ENCODE measurements around the gene RING1. TPM values are rescaled to one million over a fixed set of nuclear protein-coding genes. Genes with fewer than 3 reads are reported as not detected.

Gene RING1
- total RNA-seq, 1 donor from 2014 or later: 23.0 TPM

- DNase-seq (ENCODE audit: low read depth, low spot score): no peak
These were observed 16.1 kb upstream of the RING1 start, which contains the start of gene COL11A2 for GRCh38 chr6:33192105-33192646. Gene COL11A2, minus strand, starts transcription at chr6:33192467. Its CDS starts 227 bp downstream, at chr6:33192240.

- no peak for DNase-seq (ENCODE audit: low read depth, low spot score)
These were observed 15.4 kb upstream of the RING1 start for GRCh38 chr6:33192671-33193602.

GRCh38 chr6:33193619-33194018 is 14.7 kb upstream of the RING1 start:
- no peak for DNase-seq (ENCODE audit: low read depth, low spot score)

- no peak for DNase-seq (ENCODE audit: low read depth, low spot score)
These were observed 13.8 kb upstream of the RING1 start for GRCh38 chr6:33194431-33194979.

- no peak for DNase-seq (ENCODE audit: low read depth, low spot score)
These were observed 12.8 kb upstream of the RING1 start for GRCh38 chr6:33195304-33196165.

GRCh38 chr6:33197431-33198048 is 10.8 kb upstream of the RING1 start:
- DNase-seq (ENCODE audit: low read depth, low spot score): peak; percentile 32

GRCh38 chr6:33198159-33198852 is 10.0 kb upstream of the RING1 start:
- DNase-seq (ENCODE audit: low read depth, low spot score): no peak

GRCh38 chr6:33198853-33199436 is 9.4 kb upstream of the RING1 start:
- DNase-seq (ENCODE audit: low read depth, low spot score): no peak

- DNase-seq (ENCODE audit: low read depth, low spot score): no peak
These were observed 8.5 kb upstream of the RING1 start for GRCh38 chr6:33199687-33200218.

- peak; percentile 98 for DNase-seq (ENCODE audit: low read depth, low spot score)
These were observed 7.8 kb upstream of the RING1 start, which contains the start of the genes RXRB and SLC39A7 for GRCh38 chr6:33200219-33201146. Gene RXRB, minus strand, starts transcription at chr6:33200665. Its CDS starts 189 bp downstream, at chr6:33200476. Gene SLC39A7, plus strand, starts transcription at chr6:33200867. Its CDS starts 379 bp downstream, at chr6:33201246.

- DNase-seq (ENCODE audit: low read depth, low spot score): no peak
These were observed 7.2 kb upstream of the RING1 start for GRCh38 chr6:33201147-33201545.

GRCh38 chr6:33201935-33202334 is 6.4 kb upstream of the RING1 start:
- DNase-seq (ENCODE audit: low read depth, low spot score): no peak

GRCh38 chr6:33202799-33203198 is 5.5 kb upstream of the RING1 start:
- no peak for DNase-seq (ENCODE audit: low read depth, low spot score)

GRCh38 chr6:33203443-33204164 is 4.7 kb upstream of the RING1 start:
- no peak for DNase-seq (ENCODE audit: low read depth, low spot score)

- no peak for DNase-seq (ENCODE audit: low read depth, low spot score)
These were observed 4.2 kb upstream of the RING1 start for GRCh38 chr6:33204165-33204414.

GRCh38 chr6:33204415-33205190 is 3.7 kb upstream of the RING1 start, which contains the start of gene HSD17B8:
Gene HSD17B8, plus strand, starts transcription at chr6:33204655. Its CDS starts 14 bp downstream, at chr6:33204669.
- DNase-seq (ENCODE audit: low read depth, low spot score): peak; percentile 64
